ENCODE results near the gene OSBP2. TPM values are rescaled to one million over a fixed set of nuclear protein-coding genes. Genes with fewer than 3 reads are reported as not detected.
A peak's percentile ranks its signal among the peaks of the same experiment; 100 is the strongest.

Gene OSBP2
- total and polyA plus RNA-seq, 2 experiments from 2014 or later: 2.1 to 2.9 TPM

DNA sequence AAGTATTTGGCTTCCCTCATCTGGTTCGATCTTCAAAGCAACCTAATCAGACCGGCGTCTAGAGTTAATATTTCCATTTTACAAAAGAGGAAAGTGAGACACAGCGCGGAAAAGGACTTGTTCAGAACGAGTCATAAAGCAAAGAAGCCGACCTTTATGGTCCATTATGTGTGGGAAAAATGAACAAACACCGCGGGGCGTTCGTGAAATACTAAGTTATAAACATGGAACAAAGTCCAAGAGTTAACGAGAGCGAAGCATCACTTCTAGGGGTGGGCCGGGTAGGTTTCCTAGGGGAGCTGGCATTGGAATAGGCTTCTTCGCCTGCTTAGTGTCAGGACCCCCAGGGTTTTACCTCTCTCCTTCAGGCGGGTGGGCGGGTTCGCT is 27.6 kb upstream of the OSBP2 start (continued):
- TF ChIP-seq, protein P1, sequence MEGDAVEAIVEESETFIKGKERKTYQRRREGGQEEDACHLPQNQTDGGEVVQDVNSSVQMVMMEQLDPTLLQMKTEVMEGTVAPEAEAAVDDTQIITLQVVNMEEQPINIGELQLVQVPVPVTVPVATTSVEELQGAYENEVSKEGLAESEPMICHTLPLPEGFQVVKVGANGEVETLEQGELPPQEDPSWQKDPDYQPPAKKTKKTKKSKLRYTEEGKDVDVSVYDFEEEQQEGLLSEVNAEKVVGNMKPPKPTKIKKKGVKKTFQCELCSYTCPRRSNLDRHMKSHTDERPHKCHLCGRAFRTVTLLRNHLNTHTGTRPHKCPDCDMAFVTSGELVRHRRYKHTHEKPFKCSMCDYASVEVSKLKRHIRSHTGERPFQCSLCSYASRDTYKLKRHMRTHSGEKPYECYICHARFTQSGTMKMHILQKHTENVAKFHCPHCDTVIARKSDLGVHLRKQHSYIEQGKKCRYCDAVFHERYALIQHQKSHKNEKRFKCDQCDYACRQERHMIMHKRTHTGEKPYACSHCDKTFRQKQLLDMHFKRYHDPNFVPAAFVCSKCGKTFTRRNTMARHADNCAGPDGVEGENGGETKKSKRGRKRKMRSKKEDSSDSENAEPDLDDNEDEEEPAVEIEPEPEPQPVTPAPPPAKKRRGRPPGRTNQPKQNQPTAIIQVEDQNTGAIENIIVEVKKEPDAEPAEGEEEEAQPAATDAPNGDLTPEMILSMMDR (conservative IDR thresholded peaks at IDR 0.05; ENCODE audit: low read depth in 2 of 2): no peak
- TF ChIP-seq ZNF331 (CRISPR knock-in tag; IDR thresholded peaks at IDR 0.05; ENCODE audit: low read depth) (no peak), STAT1 (IDR thresholded peaks at IDR 0.05; ENCODE audit: unreplicated experiment) (no peak), EZH2 (IDR thresholded peaks at IDR 0.05; ENCODE audit: low read depth, unreplicated experiment) (no peak), POLR2AphosphoS5 (IDR thresholded peaks at IDR 0.05; ENCODE audit: low read depth) (no peak), NANOG (IDR thresholded peaks at IDR 0.05; ENCODE audit: borderline replicate concordance) (no peak), ZNF114 (CRISPR knock-in tag; IDR thresholded peaks at IDR 0.05) (no peak), JUNB (IDR thresholded peaks at IDR 0.05; ENCODE audit: unreplicated experiment) (no peak)

DNA sequence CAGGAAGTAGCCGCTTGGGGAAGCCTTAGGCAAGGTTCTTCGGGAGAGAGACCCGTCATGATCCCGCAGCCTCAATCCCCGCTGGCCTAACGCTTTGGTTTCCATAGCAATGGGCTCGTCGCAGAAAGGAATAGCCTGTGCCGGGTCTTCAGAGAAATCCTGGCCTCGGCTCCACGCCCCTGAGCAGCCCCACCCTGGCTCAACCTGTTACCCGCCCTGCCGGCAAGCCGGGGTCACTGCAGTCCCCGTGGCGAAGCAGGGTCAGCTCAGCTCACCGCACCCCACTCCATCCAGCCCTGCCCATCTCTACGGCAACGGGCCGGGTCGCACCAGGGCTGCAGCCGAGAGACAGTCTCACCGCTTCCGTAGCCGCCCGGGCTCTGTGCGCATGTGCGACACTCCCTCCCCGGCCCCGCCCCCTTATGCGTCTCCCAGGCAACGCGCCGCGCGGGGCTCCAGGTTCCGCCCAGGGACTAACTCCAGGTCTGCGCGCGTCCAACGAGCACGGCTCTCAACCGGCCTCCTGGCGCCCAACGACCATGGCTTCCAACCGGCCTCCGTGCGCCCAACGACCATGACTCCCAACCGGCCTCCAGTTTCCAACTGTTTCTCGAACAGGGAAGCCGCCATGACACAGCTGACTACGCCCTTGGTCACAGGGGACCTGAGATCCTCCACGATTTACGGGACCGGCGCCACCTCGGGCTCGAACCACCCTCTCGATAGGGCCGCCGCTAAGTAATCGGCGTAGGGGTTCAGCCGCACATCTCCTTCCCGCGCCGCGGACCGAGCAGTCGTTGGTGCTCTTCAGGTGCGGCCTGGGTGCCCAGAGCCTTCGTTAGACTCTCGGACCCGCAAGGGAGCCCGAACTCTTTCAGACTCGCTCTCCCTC is 26.9 kb upstream of the OSBP2 start, which contains the start of gene DUSP18:
DUSP18 (minus strand) TSS at position 382 of the 892 bp plus-strand sequence. CDS start 3,872 bp downstream, outside the sequence.
- H2AFZ ChIP-seq: peak within 1 kb of the TSS; percentile 99
- no peaks in the 10 kb centered on the region for H3K9me2 ChIP-seq (ENCODE audit: insufficient read depth)
- DNase-seq (ENCODE audit: low spot score) (peak; percentile 97), ATAC-seq (peak; percentile 96)
- H3K4me3 ChIP-seq: peak within 1 kb of the TSS; percentile 78
- no peak within 1 kb of the TSS for H3K27ac Mint-ChIP-seq
- H4K20me1 ChIP-seq (replicated peaks; ENCODE audit: insufficient read depth): no peaks in the 10 kb centered on the region
- H3F3A ChIP-seq (replicated peaks; ENCODE audit: low read depth): peaks cover 10% of the 10 kb centered on the region; the same call in 1 of the 2 replicates
- no peak for TF ChIP-seq EZH2phosphoT487 (IDR thresholded peaks at IDR 0.05; ENCODE audit: unreplicated experiment)
- TF ChIP-seq, protein P1 (conservative IDR thresholded peaks at IDR 0.05; ENCODE audit: low read depth in 2 of 2): peak; percentile 47 to 48
- peak within 1 kb of the TSS; percentile 87 for H3K4me2 ChIP-seq
- no peaks in the 10 kb centered on the region for H3K79me2 ChIP-seq (replicated peaks; ENCODE audit: insufficient read depth)
- H3K36me3 ChIP-seq (ENCODE audit: insufficient read depth): no peaks in the 10 kb centered on the region
- peaks cover 14% of the 10 kb centered on the region for H3K27me3 Mint-ChIP-seq (ENCODE audit: insufficient read depth, low read depth, poor library complexity)
- H3K27me3 ChIP-seq (ENCODE audit: insufficient read depth): peaks cover 21% of the 10 kb centered on the region
- H3K4me3 Mint-ChIP-seq: peak within 1 kb of the TSS; percentile 86
- peaks cover 15% of the 10 kb centered on the region for H3K4me1 Mint-ChIP-seq
- H3K27ac ChIP-seq (ENCODE audit: low read depth): no peak within 1 kb of the TSS
- H3K9me3 Mint-ChIP-seq: peaks cover 3% of the 10 kb centered on the region; the same call in 1 of the 3 replicates
- no peaks in the 10 kb centered on the region for H3K36me3 Mint-ChIP-seq (ENCODE audit: low read depth)
- H3K4me1 ChIP-seq (ENCODE audit: insufficient read depth): peaks cover 16% of the 10 kb centered on the region
